Lower leg skin (tissue), 3 donors: ENCODE data around the gene NCAPD3.

Experiments
- POLR2A ChIP-seq, 2 donors: fragments of 450-650 bp; IDR thresholded peaks; one replicate each; pipeline ENCODE4 v1.6.1; 2016 to 2017; ENCODE audit warnings: antibody characterized with exemption in 2 of 2, mild to moderate bottlenecking in 1 of 2, moderate library complexity in 1 of 2
- TF ChIP-seq, protein P1 (sequence below), 3 donors: fragments of 450-650 bp; IDR thresholded peaks; one replicate each; pipeline ENCODE4 v1.5.1; 2016; ENCODE audit warnings: antibody characterized with exemption in 3 of 3, mild to moderate bottlenecking in 3 of 3, moderate library complexity in 2 of 3

DNA sequence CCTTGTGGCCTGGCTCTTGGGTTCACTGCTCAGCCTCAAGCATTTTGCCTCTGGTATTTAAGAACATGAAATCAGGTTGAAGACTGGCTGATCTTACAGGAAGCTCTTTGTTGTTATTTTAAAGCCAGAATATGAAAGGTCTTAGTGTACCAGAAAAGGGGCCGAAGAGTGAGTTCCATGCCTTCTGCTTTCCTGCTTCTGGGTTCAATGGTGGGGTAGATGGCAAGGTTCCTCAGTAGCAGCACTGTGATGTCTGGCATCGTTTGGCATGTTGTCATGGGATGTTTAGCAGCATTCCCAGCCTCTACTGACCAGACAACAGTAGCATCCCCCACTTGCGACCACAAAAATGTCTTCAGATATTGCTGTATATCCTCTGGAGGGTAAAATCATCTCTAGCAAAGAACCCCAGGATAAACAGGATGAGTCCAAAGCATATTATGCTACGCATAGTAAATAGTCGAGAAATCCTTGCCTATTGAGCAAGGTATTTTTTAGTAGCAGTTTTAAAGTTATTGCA lies 3.1 kb upstream of the NCAPD3 start:
- no peak for TF ChIP-seq POLR2A (IDR thresholded peaks at IDR 0.05)
- TF ChIP-seq, protein P1, sequence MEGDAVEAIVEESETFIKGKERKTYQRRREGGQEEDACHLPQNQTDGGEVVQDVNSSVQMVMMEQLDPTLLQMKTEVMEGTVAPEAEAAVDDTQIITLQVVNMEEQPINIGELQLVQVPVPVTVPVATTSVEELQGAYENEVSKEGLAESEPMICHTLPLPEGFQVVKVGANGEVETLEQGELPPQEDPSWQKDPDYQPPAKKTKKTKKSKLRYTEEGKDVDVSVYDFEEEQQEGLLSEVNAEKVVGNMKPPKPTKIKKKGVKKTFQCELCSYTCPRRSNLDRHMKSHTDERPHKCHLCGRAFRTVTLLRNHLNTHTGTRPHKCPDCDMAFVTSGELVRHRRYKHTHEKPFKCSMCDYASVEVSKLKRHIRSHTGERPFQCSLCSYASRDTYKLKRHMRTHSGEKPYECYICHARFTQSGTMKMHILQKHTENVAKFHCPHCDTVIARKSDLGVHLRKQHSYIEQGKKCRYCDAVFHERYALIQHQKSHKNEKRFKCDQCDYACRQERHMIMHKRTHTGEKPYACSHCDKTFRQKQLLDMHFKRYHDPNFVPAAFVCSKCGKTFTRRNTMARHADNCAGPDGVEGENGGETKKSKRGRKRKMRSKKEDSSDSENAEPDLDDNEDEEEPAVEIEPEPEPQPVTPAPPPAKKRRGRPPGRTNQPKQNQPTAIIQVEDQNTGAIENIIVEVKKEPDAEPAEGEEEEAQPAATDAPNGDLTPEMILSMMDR (IDR thresholded peaks at IDR 0.05): no peak
